Middle frontal gyrus (tissue), 1 donor: ENCODE results near the gene SPOCK3.
"Not testable (repeated sequence)": the region's sequence is repeated elsewhere in the genome, so short reads cannot be mapped to it uniquely, and the experiment has no call there.

Source experiments
- DNase-seq: peaks from one replicate; pipeline ENCODE4 v3.0.0-alpha.2; 2015; ENCODE audit warnings: low spot score; ENCODE audit errors: extremely low spot score

The SPOCK3 gene

GRCh38 chr4:166827629-166828028, 406.7 kb downstream of the SPOCK3 start:
- no peak for DNase-seq

- DNase-seq, result no peak
Measured at GRCh38 chr4:166827167-166827566, 407.1 kb downstream of the SPOCK3 start.

- DNase-seq, result no peak
Measured at GRCh38 chr4:166823848-166824247, 410.4 kb downstream of the SPOCK3 start.

GRCh38 chr4:166823126-166823525, 411.2 kb downstream of the SPOCK3 start:
- no peak for DNase-seq

- DNase-seq, result no peak
Measured at GRCh38 chr4:166822386-166822785, 411.9 kb downstream of the SPOCK3 start.

- DNase-seq, result no peak
Measured at GRCh38 chr4:166816890-166817289, 417.4 kb downstream of the SPOCK3 start.

- no peak for DNase-seq
Measured at GRCh38 chr4:166808380-166808779, 425.9 kb downstream of the SPOCK3 start.

GRCh38 chr4:166802346-166802745, 431.9 kb downstream of the SPOCK3 start:
- DNase-seq, result no peak

GRCh38 chr4:166798126-166798525, 436.2 kb downstream of the SPOCK3 start:
- DNase-seq, result no peak

GRCh38 chr4:166777760-166778159, 456.5 kb downstream of the SPOCK3 start:
- DNase-seq, result no peak

GRCh38 chr4:166763018-166763417, 471.3 kb downstream of the SPOCK3 start:
- DNase-seq, result no peak

GRCh38 chr4:166741742-166742141, 492.6 kb downstream of the SPOCK3 start:
- DNase-seq, result no peak

GRCh38 chr4:166739215-166739614, 495.1 kb downstream of the SPOCK3 start:
- DNase-seq, result not testable (repeated sequence)

- no peak for DNase-seq
Measured at GRCh38 chr4:166737430-166737829, 496.9 kb downstream of the SPOCK3 start.

GRCh38 chr4:166735553-166735952, 498.7 kb downstream of the SPOCK3 start:
- DNase-seq, result no peak

- no peak for DNase-seq
Measured at GRCh38 chr4:166734797-166735196, 499.5 kb downstream of the SPOCK3 start.

- DNase-seq, result no peak
Measured at GRCh38 chr4:166733686-166734085, 500.6 kb downstream of the SPOCK3 start.

- no peak for DNase-seq
Measured at GRCh38 chr4:166726832-166727231, 507.5 kb downstream of the SPOCK3 start.

- no peak for DNase-seq
Measured at GRCh38 chr4:166724369-166724768, 509.9 kb downstream of the SPOCK3 start.

- no peak for DNase-seq
Measured at GRCh38 chr4:166723532-166724140, 510.7 kb downstream of the SPOCK3 start.

- not testable (repeated sequence) for DNase-seq
Measured at GRCh38 chr4:166715748-166716713, 518.3 kb downstream of the SPOCK3 start.

- DNase-seq, result no peak
Measured at GRCh38 chr4:166700592-166700991, 533.7 kb downstream of the SPOCK3 start.

- DNase-seq, result no peak
Measured at GRCh38 chr4:166688835-166689234, 545.5 kb downstream of the SPOCK3 start.
